Heart left ventricle (tissue), 16 donors: ENCODE results near the gene BCL3. TPM values are rescaled to one million over a fixed set of nuclear protein-coding genes. Genes with fewer than 3 reads are reported as not detected.

ENCODE experiments used
- ATAC-seq, 4 donors: fragments of 200-7000 bp; cut with Tn5 transposase; one replicate each; pipeline ENCODE4 v1.9.1; 2020 to 2022; ENCODE audit warnings: moderate library complexity in 4 of 4, mild to moderate bottlenecking in 3 of 4, moderate number of reproducible peaks in 1 of 4
- DNase-seq, 5 donors: peaks; one replicate each; pipeline ENCODE4 v3.0.0-alpha.2; 2020
- H3K27ac ChIP-seq, 12 donors: fragments of 200-600 bp; sonication (generic) in 4 of 12; one replicate each; pipeline versions ENCODE4 v1.5.0 to v1.8.0; 2016 to 2022; ENCODE audit warnings: mild to moderate bottlenecking in 2 of 12
- H3K27me3 ChIP-seq, 9 donors: fragments of 200-600 bp; sonication (generic) in 2 of 9; one replicate each; pipeline versions ENCODE4 v1.5.1 to v1.8.0; 2016 to 2022; ENCODE audit warnings: mild to moderate bottlenecking in 3 of 9
- H3K36me3 ChIP-seq, 9 donors: fragments of 200-600 bp; sonication (generic) in 2 of 9; one replicate each; pipeline versions ENCODE4 v1.5.0 to v1.8.0; 2018 to 2022; ENCODE audit warnings: mild to moderate bottlenecking in 2 of 9
- H3K4me1 ChIP-seq, 12 donors: fragments of 200-600 bp; sonication (generic) in 4 of 12; one replicate each; pipeline versions ENCODE4 v1.5.0 to v1.8.0; 2016 to 2022; ENCODE audit warnings: mild to moderate bottlenecking in 3 of 12
- H3K4me3 ChIP-seq, 12 donors: fragments of 200-600 bp; sonication (generic) in 4 of 12; one replicate each; pipeline versions ENCODE4 v1.5.0 to v1.8.0; 2017 to 2022; ENCODE audit warnings: mild to moderate bottlenecking in 9 of 12, moderate library complexity in 4 of 12
- H3K9me3 ChIP-seq, 12 donors: fragments of 200-600 bp; sonication (generic) in 4 of 12; one replicate each; pipeline versions ENCODE4 v1.5.0 to v1.8.0; 2016 to 2022; ENCODE audit warnings: mild to moderate bottlenecking in 1 of 12
- CTCF ChIP-seq, 12 donors: fragments of 200-600 bp; sonication (generic) in 4 of 12; IDR thresholded peaks; one replicate each; pipeline versions ENCODE4 v1.5.0 to v1.8.0; 2018 to 2022; ENCODE audit warnings: antibody characterized with exemption in 12 of 12, mild to moderate bottlenecking in 5 of 12
- POLR2A ChIP-seq, 2 donors: fragments of 450-650 bp; IDR thresholded peaks; one replicate each; pipeline ENCODE4 v1.6.1; 2017; ENCODE audit warnings: antibody characterized with exemption in 2 of 2, mild to moderate bottlenecking in 2 of 2, moderate library complexity in 2 of 2
- WGBS, 4 donors: extraction: QIAGEN DNeasy Blood & Tissue Kit in 2 of 4; methylation state at CpG; one replicate each; pipeline versions ENCODE4 v1.1.5 to v1.1.7; 2013 to 2018; 5-methylcytosine and 5-hydroxymethylcytosine counted together
- intact Hi-C, 10 donors: fragments of 100-400 bp; cut with DNase I; formaldehyde crosslinking; loops; one replicate each; pipeline versions ENCODE4 v1.11.1 to v1.14.2; 2022
- polyA plus RNA-seq, 2 donors: library from polyadenylated mRNA; stranded (reverse); fragments of 200-250 nt; gene quantifications; one replicate each; pipeline ENCODE4 v1.2.3, GENCODE V29; 2013
- total RNA-seq, 9 donors: library from RNA; depleted of rRNA in 2 of 9; stranded (reverse); fragments of >200 nt in 2 of 9; fragmentation: NEBNext Ultra II Directional in 3 of 9; extraction: Animal tissue kit (Norgen Biotek cat#: 25700) in 3 of 9; gene quantifications; one replicate each; pipeline versions ENCODE4 v1.1.0 to v1.2.4, GENCODE V29; 2016 to 2023
- donor health status: ischemic (EF 13 %, LVEDD 7.1; RV severe dilation, severe dysfunction).
- donor health status: healthy with polysubstance abuse.
- donor health status: DM: no; HTN: yes; CAD: no.
- donor health status: DM: no; HTN: no; CAD: no.
- donor health status: ischemic (EF 25% LVEDD 6.9; RV normal size, moderate dysfunction).
- donor health status: ischemic (EF 25% LVEDD 5.7; RV mildly dilated, moderate dysfunction).
- donor health status: healthy.
- donor health status: DM: yes; HTN: yes; CAD: no.
- donor health status: ischemic (EF 35%, LVEDD 5.7; RV mildly dilated, moderate dysfunction).
- donor health status: nonischemic (EF 11% LVEDD 7.7; RV severe dilation, severe dysfunction).
- donor health status: DM: yes; HTN: yes; CAD: no.
- donor health status: PGD.
- donor health status: ischemic (EF 29% LVEDD 5.4; RV normal size, mild dysfunction).
- donor health status: nonischemic (EF 23%, LVEDD 6.1; RV moderate dilation, normal function).

Gene BCL3
- total and polyA plus RNA-seq, 11 donors = 11.7 to 90.5 (median 18.9) TPM

- peaks cover 23 to 65% (median 50%) of the 10 kb centered on the region in 12 donors for H3K4me1 ChIP-seq
- peak overlapping the region; percentile 75 to 100 (median 94) for H3K27ac ChIP-seq
- peak overlapping the region; percentile 12 to 69 (median 54) for H3K4me3 ChIP-seq
- TF ChIP-seq CTCF (IDR thresholded peaks at IDR 0.05) = peak in 9 of 12 donors; percentile 8 to 57 (median 38)
- no peak for TF ChIP-seq POLR2A (IDR thresholded peaks at IDR 0.05)
- ATAC-seq (peak; percentile 44 to 66 (median 54)), DNase-seq (peak; percentile 85 to 92 (median 88))
- peaks cover 0 to 66% (median 22%) of the 10 kb centered on the region in 9 donors for H3K36me3 ChIP-seq
- H3K27me3 ChIP-seq = no peaks in the 10 kb centered on the region
- WGBS, 4 donors = 7 to 19% (median 11%) methylated on average over 47 to 68 of the region's 68 CpGs
- intact Hi-C loops = loop anchor here in 2 of 10 donors (5.0 kb wide), 1 partner anchor 36 kb away; no protein-coding TSS in a partner anchor
- H3K9me3 ChIP-seq = no peaks in the 10 kb centered on the region
Measured at GRCh38 chr19:44757735-44758505, 9.4 kb downstream of the BCL3 start.

- peak overlapping the region; percentile 55 to 100 (median 94) for H3K27ac ChIP-seq
- peaks cover 23 to 61% (median 44%) of the 10 kb centered on the region in 12 donors for H3K4me1 ChIP-seq
- H3K27me3 ChIP-seq = no peaks in the 10 kb centered on the region
- ATAC-seq = no peak
- H3K9me3 ChIP-seq = no peaks in the 10 kb centered on the region
- intact Hi-C loops = loop anchor here in 2 of 10 donors (5.0 kb wide), 1 partner anchor 36 kb away; no protein-coding TSS in a partner anchor
- 51 to 65% (median 62%) methylated on average over 9 of the region's 9 CpGs for WGBS, 4 donors
- DNase-seq = peak in 3 of 5 donors; percentile 50 to 66 (median 54)
- peaks cover 0 to 64% (median 21%) of the 10 kb centered on the region in 9 donors for H3K36me3 ChIP-seq
- H3K4me3 ChIP-seq = peak overlapping the region; percentile 12 to 69 (median 54)
- TF ChIP-seq POLR2A (IDR thresholded peaks at IDR 0.05) (no peak), CTCF (IDR thresholded peaks at IDR 0.05) (no peak)
Measured at GRCh38 chr19:44758596-44758995, 10.1 kb downstream of the BCL3 start.

- no peaks in the 10 kb centered on the region for H3K9me3 ChIP-seq
- H3K4me3 ChIP-seq = no peak overlapping the region
- 72 to 78% (median 74%) methylated on average over 10 of the region's 10 CpGs for WGBS, 4 donors
- no peak for TF ChIP-seq CTCF (IDR thresholded peaks at IDR 0.05)
- TF ChIP-seq POLR2A (IDR thresholded peaks at IDR 0.05) = no peak
- DNase-seq (peak in 1 of 5 donors; percentile 1), ATAC-seq (no peak)
- H3K27me3 ChIP-seq = no peaks in the 10 kb centered on the region
- H3K36me3 ChIP-seq = peaks cover 0 to 64% (median 21%) of the 10 kb centered on the region in 9 donors
- H3K4me1 ChIP-seq = peaks cover 23 to 64% (median 41%) of the 10 kb centered on the region in 12 donors
- intact Hi-C loops = loop anchor here in 2 of 10 donors (5.0 kb wide), 1 partner anchor 37 kb away; no protein-coding TSS in a partner anchor
- peak overlapping the region in 2 of 12 donors; percentile 86 to 92 for H3K27ac ChIP-seq
Measured at GRCh38 chr19:44759083-44759804, 10.7 kb downstream of the BCL3 start.
